ENCODE data around the gene PRKAR2A.

DNA sequence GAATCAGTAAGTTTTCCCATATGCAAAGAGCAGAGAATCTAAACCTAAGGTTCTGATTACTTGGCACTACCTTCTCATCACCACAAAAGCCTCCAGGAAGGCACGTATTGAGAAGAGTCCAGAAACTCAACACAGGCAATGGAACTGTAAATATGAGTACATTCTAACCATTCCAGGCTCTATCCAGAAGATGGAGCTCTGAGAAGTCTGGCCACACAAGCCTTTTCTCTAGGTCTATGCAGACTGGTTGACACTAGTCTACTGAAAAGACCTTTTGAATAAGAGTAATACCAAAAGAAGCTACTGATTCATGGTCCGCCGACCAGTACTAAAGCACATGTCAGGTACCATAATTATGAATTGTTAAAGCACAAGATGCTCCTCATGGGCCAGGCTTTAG is 149.7 kb downstream of the PRKAR2A start:
- TF ChIP-seq, protein P1, sequence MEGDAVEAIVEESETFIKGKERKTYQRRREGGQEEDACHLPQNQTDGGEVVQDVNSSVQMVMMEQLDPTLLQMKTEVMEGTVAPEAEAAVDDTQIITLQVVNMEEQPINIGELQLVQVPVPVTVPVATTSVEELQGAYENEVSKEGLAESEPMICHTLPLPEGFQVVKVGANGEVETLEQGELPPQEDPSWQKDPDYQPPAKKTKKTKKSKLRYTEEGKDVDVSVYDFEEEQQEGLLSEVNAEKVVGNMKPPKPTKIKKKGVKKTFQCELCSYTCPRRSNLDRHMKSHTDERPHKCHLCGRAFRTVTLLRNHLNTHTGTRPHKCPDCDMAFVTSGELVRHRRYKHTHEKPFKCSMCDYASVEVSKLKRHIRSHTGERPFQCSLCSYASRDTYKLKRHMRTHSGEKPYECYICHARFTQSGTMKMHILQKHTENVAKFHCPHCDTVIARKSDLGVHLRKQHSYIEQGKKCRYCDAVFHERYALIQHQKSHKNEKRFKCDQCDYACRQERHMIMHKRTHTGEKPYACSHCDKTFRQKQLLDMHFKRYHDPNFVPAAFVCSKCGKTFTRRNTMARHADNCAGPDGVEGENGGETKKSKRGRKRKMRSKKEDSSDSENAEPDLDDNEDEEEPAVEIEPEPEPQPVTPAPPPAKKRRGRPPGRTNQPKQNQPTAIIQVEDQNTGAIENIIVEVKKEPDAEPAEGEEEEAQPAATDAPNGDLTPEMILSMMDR (IDR thresholded peaks at IDR 0.05) = no peak
- no peak for TF ChIP-seq POLR2A (IDR thresholded peaks at IDR 0.05)
